GM18526 (cell line): ENCODE measurements around the gene CD44.

Source experiments
- POLR2A ChIP-seq: IDR thresholded peaks from 3 replicates; pipeline ENCODE4 v1.6.1; 2011; ENCODE audit not compliant: insufficient read length; ENCODE audit errors: extremely low read depth

The CD44 gene

GRCh38 chr11:35138943-35139721 is at the start of gene CD44:
Gene CD44 (plus strand): TSS chr11:35139171. CDS start chr11:35139304, 133 bp downstream.
- TF ChIP-seq POLR2A = peak; percentile 88

- TF ChIP-seq POLR2A = no peak
These were observed 49.3 kb upstream of the CD44 start for GRCh38 chr11:35089666-35090065.

- no peak for TF ChIP-seq POLR2A
These were observed 48.8 kb upstream of the CD44 start for GRCh38 chr11:35090125-35090524.

GRCh38 chr11:35096723-35097122 is 42.2 kb upstream of the CD44 start:
- no peak for TF ChIP-seq POLR2A

- TF ChIP-seq POLR2A = no peak
These were observed 41.0 kb upstream of the CD44 start for GRCh38 chr11:35097814-35098455.

- no peak for TF ChIP-seq POLR2A
These were observed 40.1 kb upstream of the CD44 start for GRCh38 chr11:35098855-35099254.

GRCh38 chr11:35099278-35100012 is 39.5 kb upstream of the CD44 start:
- TF ChIP-seq POLR2A = no peak

GRCh38 chr11:35100013-35100383 is 39.0 kb upstream of the CD44 start:
- TF ChIP-seq POLR2A = no peak

- no peak for TF ChIP-seq POLR2A
These were observed 37.7 kb upstream of the CD44 start for GRCh38 chr11:35101223-35101622.

- TF ChIP-seq POLR2A = no peak
These were observed 36.7 kb upstream of the CD44 start for GRCh38 chr11:35102267-35102666.

GRCh38 chr11:35103366-35104208 is 35.4 kb upstream of the CD44 start:
- no peak for TF ChIP-seq POLR2A

GRCh38 chr11:35104655-35105054 is 34.3 kb upstream of the CD44 start:
- TF ChIP-seq POLR2A = no peak

GRCh38 chr11:35105319-35106079 is 33.5 kb upstream of the CD44 start:
- TF ChIP-seq POLR2A = no peak

GRCh38 chr11:35106595-35106994 is 32.4 kb upstream of the CD44 start:
- no peak for TF ChIP-seq POLR2A
